SU-DHL-6 (cell line): ENCODE results near the gene CEP350.
"Not testable (repeated sequence)": the region's sequence is repeated elsewhere in the genome, so short reads cannot be mapped to it uniquely, and the experiment has no call there.

Source experiments
- CTCF ChIP-seq: fragments of 200-600 bp; sonication (generic); IDR thresholded peaks from one replicate; pipeline ENCODE4 v1.5.1; 2017; ENCODE audit warnings: antibody characterized with exemption, mild to moderate bottlenecking, low read length, moderate library complexity; ENCODE audit not compliant: insufficient read depth, poor library complexity, severe bottlenecking
- EZH2phosphoT487 ChIP-seq: fragments of 200-600 bp; sonication (generic), shearing (Covaris generic); conservative IDR thresholded peaks from 2 replicates; pipeline ENCODE4 v1.6.1; 2018; ENCODE audit warnings: mild to moderate bottlenecking, antibody characterized with exemption, low read length, moderate library complexity, mixed read lengths

DNA sequence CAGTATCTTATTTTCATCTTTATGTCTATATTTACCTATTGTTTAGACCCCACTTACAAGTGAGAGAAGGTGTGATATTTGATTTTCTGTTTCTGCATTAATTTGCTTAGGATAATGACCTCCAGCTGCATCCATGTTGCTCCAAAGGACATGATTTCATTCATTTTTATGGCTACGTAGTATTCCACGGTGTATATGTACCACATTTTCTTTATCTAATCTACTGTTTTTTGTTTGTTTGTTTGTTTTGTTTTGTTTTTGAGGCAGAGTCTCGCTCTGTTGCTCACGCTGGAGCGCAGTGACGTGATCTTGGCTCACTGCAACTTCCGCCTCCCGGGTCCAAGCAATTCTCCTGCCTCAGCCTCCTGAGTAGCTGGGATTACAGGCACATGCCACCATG lies 7.6 kb downstream of the CEP350 start:
- not testable (repeated sequence) for TF ChIP-seq CTCF, EZH2phosphoT487
